HG03354 (cell line): ENCODE measurements around the gene NUDT8.
"Not testable (repeated sequence)": the region's sequence is repeated elsewhere in the genome, so short reads cannot be mapped to it uniquely, and the experiment has no call there.

Source experiments
- ATAC-seq: cut with Tn5 transposase; IDR thresholded peaks from one replicate; pipeline ENCODE4 v1.9.1; 2021; ENCODE audit warnings: mild to moderate bottlenecking; ENCODE audit not compliant: unreplicated experiment, poor library complexity, severe bottlenecking

The NUDT8 gene

GRCh38 chr11:67600324-67601029 lies 29.3 kb downstream of the NUDT8 start:
- ATAC-seq = peak; percentile 74

DNA sequence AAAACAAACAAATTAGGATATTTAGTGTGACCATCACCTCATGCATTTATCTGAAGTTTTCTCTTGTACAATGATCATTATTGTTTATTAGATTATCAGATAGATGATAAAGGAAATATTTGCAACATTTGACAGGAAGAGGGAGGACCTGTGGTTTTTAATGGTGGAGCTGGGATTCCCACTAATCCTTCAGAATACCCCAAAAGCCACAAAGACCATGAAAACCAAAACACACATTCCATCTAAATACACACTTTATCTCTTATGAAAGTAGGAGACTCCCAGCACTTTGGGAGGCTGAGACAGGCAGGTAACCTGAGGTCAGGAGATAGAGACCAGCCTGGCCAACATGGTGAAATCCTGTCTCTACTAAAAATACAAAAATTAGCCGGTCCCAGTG lies 30.6 kb downstream of the NUDT8 start:
- ATAC-seq = no peak

GRCh38 chr11:67597963-67598362 lies 31.8 kb downstream of the NUDT8 start:
- ATAC-seq = not testable (repeated sequence)

DNA sequence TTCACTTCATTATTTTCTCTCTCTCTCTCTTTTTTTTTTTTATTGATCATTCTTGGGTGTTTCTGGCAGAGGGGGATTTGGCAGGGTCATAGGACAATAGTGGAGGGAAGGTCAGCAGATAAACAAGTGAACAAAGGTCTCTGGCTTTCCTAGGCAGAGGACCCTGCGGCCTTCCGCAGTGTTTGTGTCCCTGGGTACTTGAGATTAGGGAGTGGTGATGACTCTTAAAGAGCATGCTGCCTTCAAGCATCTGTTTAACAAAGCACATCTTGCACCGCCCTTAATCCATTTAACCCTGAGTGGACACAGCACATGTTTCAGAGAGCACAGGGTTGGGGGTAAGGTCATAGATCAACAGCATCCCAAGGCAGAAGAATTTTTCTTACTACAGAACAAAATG lies 32.3 kb downstream of the NUDT8 start:
- ATAC-seq = not testable (repeated sequence)

GRCh38 chr11:67596753-67597300 lies 32.9 kb downstream of the NUDT8 start:
- ATAC-seq = no peak

DNA sequence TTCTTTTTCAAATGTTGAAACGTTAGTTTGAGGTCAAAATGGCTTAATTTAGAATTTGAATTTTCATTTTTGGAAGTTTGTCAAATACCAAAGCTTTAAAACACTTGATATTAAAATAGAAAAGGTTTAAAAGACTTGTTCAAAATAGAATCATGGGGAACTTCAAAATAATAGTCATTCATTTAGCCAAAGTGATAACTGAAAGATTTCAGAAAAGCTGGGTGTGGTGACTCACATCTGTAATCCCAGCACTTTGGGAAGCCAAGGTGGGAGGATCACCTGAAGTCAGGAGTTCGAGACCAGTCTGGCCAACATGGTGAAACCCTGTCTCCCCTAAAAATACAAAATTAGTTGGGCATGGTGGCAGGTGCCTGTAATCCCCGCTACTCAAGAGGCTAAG lies 35.3 kb downstream of the NUDT8 start:
- ATAC-seq = no peak

- ATAC-seq = no peak
These were observed 36.2 kb downstream of the NUDT8 start for GRCh38 chr11:67593565-67593905.

DNA sequence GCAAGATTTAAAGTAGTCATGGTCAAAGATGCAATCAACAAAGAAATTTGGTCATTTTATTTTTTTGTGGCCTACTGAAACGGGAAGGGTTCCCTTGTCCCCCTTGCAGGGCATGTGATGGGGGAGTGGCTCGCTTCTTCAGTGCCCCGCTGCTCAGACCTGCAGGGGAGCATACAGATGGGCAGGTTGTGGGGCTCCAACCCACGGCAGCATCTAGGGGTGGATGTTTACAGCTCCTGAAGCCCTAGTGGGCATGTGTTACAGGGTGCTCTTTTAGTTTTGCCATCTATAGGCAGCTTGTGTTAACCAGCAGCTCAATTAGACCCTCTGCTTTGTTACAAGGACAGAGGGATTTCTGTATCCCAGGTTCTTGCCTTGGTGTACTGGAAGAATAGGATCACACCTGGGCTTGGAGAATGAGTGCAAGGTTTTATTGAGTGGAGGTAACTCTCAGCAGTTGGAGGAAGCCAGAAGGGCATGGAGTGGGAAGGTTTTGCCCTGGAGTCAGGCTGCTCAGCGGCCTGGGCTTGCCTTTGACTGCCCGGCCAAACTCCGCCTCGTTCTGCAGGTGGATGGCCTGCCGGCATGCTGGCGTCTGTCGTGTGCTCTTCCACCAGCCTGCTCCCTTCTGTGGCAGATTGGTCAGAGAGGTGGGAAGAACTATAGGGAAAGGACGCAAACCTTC lies 36.7 kb downstream of the NUDT8 start:
- no peak for ATAC-seq

GRCh38 chr11:67588899-67589415 lies 40.8 kb downstream of the NUDT8 start:
- not testable (repeated sequence) for ATAC-seq

DNA sequence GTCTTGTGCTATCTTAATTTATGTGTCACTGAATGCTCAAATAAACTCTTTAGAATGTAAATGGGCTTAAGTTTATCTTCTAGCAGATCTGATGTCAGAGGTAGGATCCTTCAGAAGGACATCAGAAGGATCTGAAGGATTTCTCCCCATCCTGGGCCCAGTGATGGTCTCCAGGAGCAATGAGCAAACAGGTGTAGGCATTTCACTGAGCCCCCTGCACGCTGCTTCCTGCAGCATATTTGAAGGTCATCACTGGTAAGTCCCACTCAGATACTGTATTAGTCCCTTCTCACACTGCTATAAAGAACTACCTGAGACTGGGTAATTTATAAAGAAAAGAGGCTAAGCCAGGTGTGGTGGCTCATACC lies 41.6 kb downstream of the NUDT8 start:
- ATAC-seq = peak; percentile 34

DNA sequence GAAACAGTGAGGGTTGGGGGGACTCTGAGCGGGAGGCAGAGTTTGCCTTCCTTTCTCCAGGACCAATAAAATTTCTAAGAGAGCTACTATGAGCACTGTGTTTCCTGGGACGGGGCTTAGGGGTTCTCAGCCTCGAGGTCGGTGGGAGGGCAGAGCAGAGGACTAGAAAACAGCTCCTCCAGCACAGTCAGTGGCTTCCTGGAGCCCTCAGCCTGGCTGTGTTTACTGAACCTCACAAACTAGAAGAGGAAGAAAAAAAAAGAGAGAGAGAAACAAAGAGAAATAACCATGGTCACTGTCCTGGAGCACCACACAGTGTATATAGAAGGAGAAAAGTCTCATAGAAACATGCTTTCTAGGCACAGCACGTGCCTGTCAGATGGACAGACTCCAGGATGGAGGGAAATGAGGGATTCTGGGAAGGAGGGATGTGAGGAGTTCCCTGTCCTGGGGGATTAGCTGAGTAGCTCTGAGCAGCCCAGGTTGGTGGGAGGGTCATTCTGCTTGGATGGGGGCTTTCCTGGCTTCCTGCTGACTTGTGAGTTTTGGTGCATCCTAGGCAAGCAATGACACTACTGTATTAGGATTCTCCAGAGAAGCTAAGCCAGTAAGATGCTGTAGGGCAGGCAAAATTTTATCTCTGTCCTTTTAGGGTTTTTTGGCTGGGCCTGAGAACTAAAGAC lies 43.0 kb downstream of the NUDT8 start:
- no peak for ATAC-seq

GRCh38 chr11:67585911-67586310 lies 43.8 kb downstream of the NUDT8 start:
- ATAC-seq = no peak

DNA sequence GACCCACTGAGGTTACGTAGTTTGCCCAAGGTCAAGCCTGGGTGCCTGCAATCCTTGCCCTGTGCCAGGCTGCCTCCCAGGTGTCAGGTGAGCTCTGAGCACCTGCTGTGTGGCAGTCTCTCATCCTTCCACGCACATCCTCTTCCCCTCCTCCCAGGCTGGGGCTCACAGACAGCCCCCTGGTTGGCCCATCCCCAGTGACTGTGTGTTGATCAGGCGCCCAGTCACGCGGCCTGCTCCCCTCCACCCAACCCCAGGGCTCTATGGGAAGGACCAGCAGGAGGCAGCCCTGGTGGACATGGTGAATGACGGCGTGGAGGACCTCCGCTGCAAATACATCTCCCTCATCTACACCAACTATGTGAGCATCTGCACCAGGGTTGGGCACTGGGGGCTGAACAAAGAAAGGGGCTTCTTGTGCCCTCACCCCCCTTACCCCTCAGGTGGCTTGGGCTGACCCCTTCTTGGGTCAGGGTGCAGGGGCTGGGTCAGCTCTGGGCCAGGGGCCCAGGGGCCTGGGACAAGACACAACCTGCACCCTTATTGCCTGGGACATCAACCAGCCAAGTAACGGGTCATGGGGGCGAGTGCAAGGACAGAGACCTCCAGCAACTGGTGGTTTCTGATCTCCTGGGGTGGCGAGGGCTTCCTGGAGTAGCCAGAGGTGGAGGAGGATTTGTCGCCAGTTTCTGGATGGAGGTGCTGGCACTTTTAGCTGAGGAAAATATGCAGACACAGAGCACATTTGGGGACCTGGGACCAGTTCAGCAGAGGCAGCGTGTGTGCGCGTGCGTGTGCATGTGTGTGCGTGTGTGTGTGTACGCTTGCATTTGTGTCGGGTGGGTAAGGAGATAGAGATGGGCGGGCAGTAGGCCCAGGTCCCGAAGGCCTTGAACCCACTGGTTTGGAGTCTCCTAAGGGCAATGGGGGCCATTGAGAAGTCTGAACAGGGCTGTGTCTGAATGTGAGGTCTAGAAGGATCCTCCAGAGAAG lies 44.6 kb downstream of the NUDT8 start:
- ATAC-seq = no peak

DNA sequence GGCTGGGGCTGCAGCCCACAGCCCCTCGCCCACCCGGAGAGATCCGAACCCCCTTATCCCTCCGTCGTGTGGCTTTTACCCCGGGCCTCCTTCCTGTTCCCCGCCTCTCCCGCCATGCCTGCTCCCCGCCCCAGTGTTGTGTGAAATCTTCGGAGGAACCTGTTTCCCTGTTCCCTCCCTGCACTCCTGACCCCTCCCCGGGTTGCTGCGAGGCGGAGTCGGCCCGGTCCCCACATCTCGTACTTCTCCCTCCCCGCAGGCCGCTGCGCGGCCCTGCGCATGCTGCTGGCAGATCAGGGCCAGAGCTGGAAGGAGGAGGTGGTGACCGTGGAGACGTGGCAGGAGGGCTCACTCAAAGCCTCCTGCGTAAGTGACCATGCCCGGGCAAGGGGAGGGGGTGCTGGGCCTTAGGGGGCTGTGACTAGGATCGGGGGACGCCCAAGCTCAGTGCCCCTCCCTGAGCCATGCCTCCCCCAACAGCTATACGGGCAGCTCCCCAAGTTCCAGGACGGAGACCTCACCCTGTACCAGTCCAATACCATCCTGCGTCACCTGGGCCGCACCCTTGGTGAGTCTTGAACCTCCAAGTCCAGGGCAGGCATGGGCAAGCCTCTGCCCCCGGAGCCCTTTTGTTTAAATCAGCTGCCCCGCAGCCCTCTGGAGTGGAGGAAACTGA lies 45.4 kb downstream of the NUDT8 start:
- no peak for ATAC-seq

DNA sequence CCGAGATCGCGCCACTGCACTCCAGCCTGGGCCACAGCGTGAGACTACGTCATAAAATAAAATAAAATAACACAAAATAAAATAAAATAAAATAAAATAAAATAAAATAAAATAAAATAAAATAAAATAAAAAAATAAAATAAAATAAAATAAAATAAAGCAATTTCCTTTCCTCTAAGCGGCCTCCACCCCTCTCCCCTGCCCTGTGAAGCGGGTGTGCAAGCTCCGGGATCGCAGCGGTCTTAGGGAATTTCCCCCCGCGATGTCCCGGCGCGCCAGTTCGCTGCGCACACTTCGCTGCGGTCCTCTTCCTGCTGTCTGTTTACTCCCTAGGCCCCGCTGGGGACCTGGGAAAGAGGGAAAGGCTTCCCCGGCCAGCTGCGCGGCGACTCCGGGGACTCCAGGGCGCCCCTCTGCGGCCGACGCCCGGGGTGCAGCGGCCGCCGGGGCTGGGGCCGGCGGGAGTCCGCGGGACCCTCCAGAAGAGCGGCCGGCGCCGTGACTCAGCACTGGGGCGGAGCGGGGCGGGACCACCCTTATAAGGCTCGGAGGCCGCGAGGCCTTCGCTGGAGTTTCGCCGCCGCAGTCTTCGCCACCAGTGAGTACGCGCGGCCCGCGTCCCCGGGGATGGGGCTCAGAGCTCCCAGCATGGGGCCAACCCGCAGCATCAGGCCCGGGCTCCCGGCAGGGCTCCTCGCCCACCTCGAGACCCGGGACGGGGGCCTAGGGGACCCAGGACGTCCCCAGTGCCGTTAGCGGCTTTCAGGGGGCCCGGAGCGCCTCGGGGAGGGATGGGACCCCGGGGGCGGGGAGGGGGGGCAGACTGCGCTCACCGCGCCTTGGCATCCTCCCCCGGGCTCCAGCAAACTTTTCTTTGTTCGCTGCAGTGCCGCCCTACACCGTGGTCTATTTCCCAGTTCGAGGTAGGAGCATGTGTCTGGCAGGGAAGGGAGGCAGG lies 46.2 kb downstream of the NUDT8 start, which contains the start of gene GSTP1:
Gene GSTP1 (plus strand): TSS at position 566 of the 958 bp plus-strand sequence. CDS start 32 bp downstream, at position 598.
- peak; percentile 63 for ATAC-seq

- ATAC-seq = no peak
These were observed 47.7 kb downstream of the NUDT8 start for GRCh38 chr11:67582011-67582410.

GRCh38 chr11:67581469-67581868 lies 48.3 kb downstream of the NUDT8 start:
- ATAC-seq = no peak

GRCh38 chr11:67577951-67578350 lies 51.8 kb downstream of the NUDT8 start:
- no peak for ATAC-seq
